Endometrium (tissue), 2 donors: ENCODE measurements around the gene CDKL1.
"Not testable (repeated sequence)": the region's sequence is repeated elsewhere in the genome, so short reads cannot be mapped to it uniquely, and the experiment has no call there.

Source experiments
- FAIRE-seq: peaks from 2 replicates; lab custom pipeline; 2012; peaks lifted over from hg19 to GRCh38; lab: Jason Lieb, UNC
- donor health status: control.
- donor health status: control.

CDKL1 gene

GRCh38 chr14:50333014-50333509 lies 63.6 kb downstream of the CDKL1 start:
- no peak for FAIRE-seq

GRCh38 chr14:50331596-50331995 lies 65.1 kb downstream of the CDKL1 start:
- FAIRE-seq, result no peak

GRCh38 chr14:50321009-50321660 lies 75.5 kb downstream of the CDKL1 start:
- FAIRE-seq, result peak; percentile 66

- FAIRE-seq, result no peak
Observed at GRCh38 chr14:50320283-50320682, 76.4 kb downstream of the CDKL1 start.

- no peak for FAIRE-seq
Observed at GRCh38 chr14:50319721-50320120, 77.0 kb downstream of the CDKL1 start.

- FAIRE-seq, result no peak
Observed at GRCh38 chr14:50319293-50319692, 77.4 kb downstream of the CDKL1 start.

- peak; percentile 88 for FAIRE-seq
Observed at GRCh38 chr14:50318031-50318626, 78.6 kb downstream of the CDKL1 start.

- not testable (repeated sequence) for FAIRE-seq
Observed at GRCh38 chr14:50314098-50314497, 82.6 kb downstream of the CDKL1 start.

- FAIRE-seq, result no peak
Observed at GRCh38 chr14:50312734-50313054, 84.0 kb downstream of the CDKL1 start.

- FAIRE-seq, result no peak
Observed at GRCh38 chr14:50311972-50312733, 84.5 kb downstream of the CDKL1 start, which contains the start of the genes DMAC2L and L2HGDH. Gene DMAC2L (plus strand): TSS chr14:50312324. CDS start chr14:50321488, 9,164 bp downstream. Gene L2HGDH (minus strand): TSS chr14:50312229. CDS start chr14:50312150, 79 bp downstream.

GRCh38 chr14:50311337-50311971 lies 85.2 kb downstream of the CDKL1 start:
- FAIRE-seq, result no peak

GRCh38 chr14:50310445-50310844 lies 86.2 kb downstream of the CDKL1 start:
- FAIRE-seq, result no peak

GRCh38 chr14:50308363-50308915 lies 88.2 kb downstream of the CDKL1 start:
- FAIRE-seq, result no peak

- FAIRE-seq, result no peak
Observed at GRCh38 chr14:50303744-50304471, 92.8 kb downstream of the CDKL1 start.

- FAIRE-seq, result no peak
Observed at GRCh38 chr14:50301914-50302313, 94.8 kb downstream of the CDKL1 start.

- no peak for FAIRE-seq
Observed at GRCh38 chr14:50299585-50299984, 97.1 kb downstream of the CDKL1 start.

GRCh38 chr14:50290306-50290705 lies 106.4 kb downstream of the CDKL1 start:
- FAIRE-seq, result no peak

GRCh38 chr14:50288146-50288545 lies 108.5 kb downstream of the CDKL1 start:
- FAIRE-seq, result no peak

GRCh38 chr14:50285861-50286260 lies 110.8 kb downstream of the CDKL1 start:
- FAIRE-seq, result no peak
